ENCODE data around the gene KIF6.

Gene KIF6

DNA sequence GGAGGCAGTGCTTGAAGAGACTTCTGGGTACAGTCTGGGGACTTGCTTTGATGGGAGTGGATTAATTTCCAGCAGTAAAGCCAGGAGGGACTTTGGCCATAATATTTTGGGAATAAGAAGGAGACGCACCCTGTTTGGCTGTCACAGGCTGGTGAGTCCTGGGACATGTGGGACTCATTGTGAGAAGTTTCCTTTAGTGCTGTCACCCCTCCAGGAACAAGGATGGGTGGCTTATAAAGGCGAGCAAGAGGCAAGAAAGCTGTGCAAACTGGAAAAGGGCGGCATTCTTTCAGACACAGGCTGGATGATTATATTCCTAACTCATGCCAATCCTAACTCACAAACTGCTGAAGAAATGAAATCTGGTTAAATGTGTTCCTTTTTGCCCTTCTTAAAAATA is 325.2 kb downstream of the KIF6 start:
- Histone ChIP-seq H3K27ac (ENCODE audit: low read depth, low read length, poor library complexity, severe bottlenecking) (no peak overlapping the region), H3K79me2 (ENCODE audit: insufficient read depth, low read length) (no peaks in the 10 kb centered on the region), H3K9me3 (ENCODE audit: low read length) (no peaks in the 10 kb centered on the region), H3K27me3 (ENCODE audit: insufficient read depth, low read length) (no peaks in the 10 kb centered on the region), H3F3A (ENCODE audit: insufficient read depth, low read length) (no peaks in the 10 kb centered on the region), H2AFZ (ENCODE audit: low read length) (no peak overlapping the region), H3K9ac (ENCODE audit: low read length) (no peak overlapping the region), H3K4me1 (ENCODE audit: insufficient read depth, low read length, severe bottlenecking) (no peaks in the 10 kb centered on the region), H4K20me1 (ENCODE audit: insufficient read depth, low read length) (no peaks in the 10 kb centered on the region), H3K4me2 (ENCODE audit: low read length) (no peak overlapping the region), H3K36me3 (ENCODE audit: insufficient read depth, low read length) (no peaks in the 10 kb centered on the region), H3K4me3 (ENCODE audit: low read depth, low read length, poor library complexity, severe bottlenecking) (no peak overlapping the region), H3K9me2 (ENCODE audit: low read depth, low read length) (no peaks in the 10 kb centered on the region)
- TF ChIP-seq EZH2 (IDR thresholded peaks at IDR 0.05; ENCODE audit: borderline replicate concordance, low read length), result no peak

DNA sequence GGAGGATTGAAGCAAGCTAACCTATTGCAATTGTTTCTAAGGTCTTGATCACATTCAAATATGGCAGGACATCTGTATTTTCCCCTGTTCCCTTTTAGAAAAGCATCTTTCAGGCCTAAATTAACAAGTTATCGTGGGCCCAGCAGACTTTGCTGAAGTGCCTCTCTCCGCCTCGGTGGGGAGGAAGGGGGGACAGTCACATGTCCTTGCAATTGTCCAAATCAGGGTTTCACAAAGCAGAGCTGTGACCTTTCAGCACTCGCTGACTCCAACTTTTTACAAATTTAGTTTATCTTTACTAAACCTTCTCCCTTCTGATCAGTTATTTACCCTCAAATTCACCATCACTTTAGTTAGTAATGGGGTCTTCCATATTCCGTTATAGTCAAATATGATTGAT is 328.4 kb downstream of the KIF6 start:
- no peaks in the 10 kb centered on the region for H3K36me3 ChIP-seq (ENCODE audit: insufficient read depth, low read length)
- no peaks in the 10 kb centered on the region for H3K79me2 ChIP-seq (ENCODE audit: insufficient read depth, low read length)

DNA sequence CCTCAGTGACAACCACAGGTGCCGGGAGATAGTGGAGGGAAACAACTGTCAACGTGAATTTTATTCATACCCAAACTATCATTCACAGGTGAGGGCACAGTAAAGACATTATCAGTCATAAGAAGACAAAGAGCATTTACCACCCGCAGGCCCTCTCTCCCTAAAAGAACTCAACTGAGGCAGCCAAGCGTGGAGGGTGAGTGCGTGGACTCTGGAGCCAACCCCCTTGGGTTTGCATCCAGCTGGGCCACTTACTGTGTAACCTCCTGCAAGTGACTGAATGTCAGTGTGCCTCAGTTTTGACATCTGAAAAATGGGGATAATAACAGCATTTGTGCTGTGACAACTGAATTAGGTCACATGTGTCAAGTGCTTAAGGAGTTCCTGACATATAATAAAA is 332.1 kb downstream of the KIF6 start:
- Histone ChIP-seq H3K9me2 (ENCODE audit: low read depth, low read length) (no peaks in the 10 kb centered on the region), H3K36me3 (ENCODE audit: insufficient read depth, low read length) (no peaks in the 10 kb centered on the region), H3K4me1 (ENCODE audit: insufficient read depth, low read length, severe bottlenecking) (no peaks in the 10 kb centered on the region), H4K20me1 (ENCODE audit: insufficient read depth, low read length) (no peaks in the 10 kb centered on the region), H3K4me2 (ENCODE audit: low read length) (no peak overlapping the region), H3K4me3 (ENCODE audit: low read depth, low read length, poor library complexity, severe bottlenecking) (no peak overlapping the region), H3K27ac (ENCODE audit: low read depth, low read length, poor library complexity, severe bottlenecking) (no peak overlapping the region), H3K79me2 (ENCODE audit: insufficient read depth, low read length) (no peaks in the 10 kb centered on the region), H2AFZ (ENCODE audit: low read length) (no peak overlapping the region), H3K9me3 (ENCODE audit: low read length) (no peaks in the 10 kb centered on the region), H3K9ac (ENCODE audit: low read length) (no peak overlapping the region), H3F3A (ENCODE audit: insufficient read depth, low read length) (no peaks in the 10 kb centered on the region), H3K27me3 (ENCODE audit: insufficient read depth, low read length) (no peaks in the 10 kb centered on the region)
- TF ChIP-seq EZH2 (IDR thresholded peaks at IDR 0.05; ENCODE audit: borderline replicate concordance, low read length), result no peak
- TF ChIP-seq, protein P1, sequence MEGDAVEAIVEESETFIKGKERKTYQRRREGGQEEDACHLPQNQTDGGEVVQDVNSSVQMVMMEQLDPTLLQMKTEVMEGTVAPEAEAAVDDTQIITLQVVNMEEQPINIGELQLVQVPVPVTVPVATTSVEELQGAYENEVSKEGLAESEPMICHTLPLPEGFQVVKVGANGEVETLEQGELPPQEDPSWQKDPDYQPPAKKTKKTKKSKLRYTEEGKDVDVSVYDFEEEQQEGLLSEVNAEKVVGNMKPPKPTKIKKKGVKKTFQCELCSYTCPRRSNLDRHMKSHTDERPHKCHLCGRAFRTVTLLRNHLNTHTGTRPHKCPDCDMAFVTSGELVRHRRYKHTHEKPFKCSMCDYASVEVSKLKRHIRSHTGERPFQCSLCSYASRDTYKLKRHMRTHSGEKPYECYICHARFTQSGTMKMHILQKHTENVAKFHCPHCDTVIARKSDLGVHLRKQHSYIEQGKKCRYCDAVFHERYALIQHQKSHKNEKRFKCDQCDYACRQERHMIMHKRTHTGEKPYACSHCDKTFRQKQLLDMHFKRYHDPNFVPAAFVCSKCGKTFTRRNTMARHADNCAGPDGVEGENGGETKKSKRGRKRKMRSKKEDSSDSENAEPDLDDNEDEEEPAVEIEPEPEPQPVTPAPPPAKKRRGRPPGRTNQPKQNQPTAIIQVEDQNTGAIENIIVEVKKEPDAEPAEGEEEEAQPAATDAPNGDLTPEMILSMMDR (IDR thresholded peaks at IDR 0.05; ENCODE audit: low read length), result no peak

More for the DNA sequence above, 328.4 kb downstream of the KIF6 start:
- Histone ChIP-seq H2AFZ (ENCODE audit: low read length) (no peak overlapping the region), H3F3A (ENCODE audit: insufficient read depth, low read length) (no peaks in the 10 kb centered on the region), H3K4me1 (ENCODE audit: insufficient read depth, low read length, severe bottlenecking) (no peaks in the 10 kb centered on the region), H3K4me2 (ENCODE audit: low read length) (no peak overlapping the region), H3K4me3 (ENCODE audit: low read depth, low read length, poor library complexity, severe bottlenecking) (no peak overlapping the region), H4K20me1 (ENCODE audit: insufficient read depth, low read length) (no peaks in the 10 kb centered on the region), H3K9ac (ENCODE audit: low read length) (no peak overlapping the region), H3K27me3 (ENCODE audit: insufficient read depth, low read length) (no peaks in the 10 kb centered on the region), H3K9me2 (ENCODE audit: low read depth, low read length) (no peaks in the 10 kb centered on the region), H3K9me3 (ENCODE audit: low read length) (no peaks in the 10 kb centered on the region), H3K27ac (ENCODE audit: low read depth, low read length, poor library complexity, severe bottlenecking) (no peak overlapping the region)
- TF ChIP-seq EZH2 (IDR thresholded peaks at IDR 0.05; ENCODE audit: borderline replicate concordance, low read length), result no peak
- TF ChIP-seq, protein P1 (IDR thresholded peaks at IDR 0.05; ENCODE audit: low read length), result no peak

DNA sequence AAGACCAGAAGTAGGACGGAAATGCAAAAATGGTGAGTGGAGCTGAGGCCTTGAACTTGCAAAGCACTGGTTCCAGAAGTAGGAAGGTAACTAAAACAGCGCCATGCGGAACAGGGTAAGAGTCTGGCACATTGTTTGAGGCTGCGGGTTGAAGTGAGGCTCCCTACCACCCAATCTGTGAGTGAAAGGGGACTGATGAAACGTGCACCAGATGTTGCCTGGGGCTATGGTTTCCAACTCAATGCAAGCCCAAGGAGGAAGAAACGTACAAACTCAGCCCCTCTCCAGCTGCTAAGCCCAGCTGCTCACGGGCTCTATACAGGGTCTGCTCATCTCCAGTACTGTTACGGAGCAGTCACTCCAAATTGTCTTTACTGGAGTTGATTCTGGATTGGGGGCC is 334.0 kb downstream of the KIF6 start:
- no peaks in the 10 kb centered on the region for H3K27me3 ChIP-seq (ENCODE audit: insufficient read depth, low read length)
- no peak overlapping the region for H3K4me2 ChIP-seq (ENCODE audit: low read length)
- no peak overlapping the region for H3K4me3 ChIP-seq (ENCODE audit: low read depth, low read length, poor library complexity, severe bottlenecking)
- TF ChIP-seq EZH2 (IDR thresholded peaks at IDR 0.05; ENCODE audit: borderline replicate concordance, low read length), result no peak
- TF ChIP-seq, protein P1 (IDR thresholded peaks at IDR 0.05; ENCODE audit: low read length), result no peak
- no peaks in the 10 kb centered on the region for H3F3A ChIP-seq (ENCODE audit: insufficient read depth, low read length)
- no peaks in the 10 kb centered on the region for H3K9me2 ChIP-seq (ENCODE audit: low read depth, low read length)
- no peaks in the 10 kb centered on the region for H4K20me1 ChIP-seq (ENCODE audit: insufficient read depth, low read length)
- no peaks in the 10 kb centered on the region for H3K4me1 ChIP-seq (ENCODE audit: insufficient read depth, low read length, severe bottlenecking)
- H2AFZ ChIP-seq (ENCODE audit: low read length), result no peak overlapping the region
- H3K9me3 ChIP-seq (ENCODE audit: low read length), result no peaks in the 10 kb centered on the region
- H3K9ac ChIP-seq (ENCODE audit: low read length), result no peak overlapping the region
- H3K36me3 ChIP-seq (ENCODE audit: insufficient read depth, low read length), result no peaks in the 10 kb centered on the region
- H3K79me2 ChIP-seq (ENCODE audit: insufficient read depth, low read length), result no peaks in the 10 kb centered on the region
- no peak overlapping the region for H3K27ac ChIP-seq (ENCODE audit: low read depth, low read length, poor library complexity, severe bottlenecking)

Data from OCI-LY1 (cell line).